AG04450 (cell line): ENCODE data around the gene TAF1B. TPM values are rescaled to one million over a fixed set of nuclear protein-coding genes. Genes with fewer than 3 reads are reported as not detected.

Experiments used
- CTCF ChIA-PET: fragments of 300-600, 350-600 bp; formaldehyde crosslinking; extraction: SDS; loops from one replicate; lab custom pipeline; 2022; ENCODE audit warnings: antibody characterized with exemption, inconsistent platforms; lab: Charles Lee
- POLR2A ChIA-PET: fragments of 350-600 bp; formaldehyde crosslinking; extraction: SDS; loops from one replicate; lab custom pipeline; 2021; ENCODE audit warnings: antibody characterized with exemption, inconsistent platforms; lab: Yijun Ruan, JAX
- DNase-seq: peaks from one replicate; pipeline ENCODE4 v3.0.0-alpha.2; 2011; ENCODE audit warnings: low read depth, low spot score
- H3K27ac ChIP-seq: one replicate; pipeline ENCODE4 v1.5.1; 2012; ENCODE audit warnings: low read depth, low read length, control low read depth
- H3K27me3 ChIP-seq: one replicate; pipeline ENCODE4 v1.6.0; 2012; ENCODE audit warnings: low read length; ENCODE audit not compliant: control insufficient read depth, insufficient read depth
- H3K4me3 ChIP-seq: 2 replicates; pipeline ENCODE4 v1.5.1; 2011; ENCODE audit warnings: mild to moderate bottlenecking, low read depth, low read length, control low read depth
- H3K9me3 ChIP-seq: 2 replicates; pipeline ENCODE4 v1.5.1; 2012; ENCODE audit warnings: low read length; ENCODE audit not compliant: control insufficient read depth, insufficient read depth
- polyA plus RNA-seq: library from polyadenylated mRNA; depleted of rRNA; stranded (reverse); fragments of >200 nt; gene quantifications from 2 replicates; pipeline ENCODE4 v1.2.3, GENCODE V29; 2011
- TF ChIP-seq, protein P1 (sequence below): IDR thresholded peaks from 2 replicates; pipeline ENCODE4 v1.5.1; 2011; ENCODE audit warnings: low read depth, low read length, control low read depth, inconsistent platforms

TAF1B gene
- polyA plus RNA-seq, 1 experiment = 25.8 TPM

DNA sequence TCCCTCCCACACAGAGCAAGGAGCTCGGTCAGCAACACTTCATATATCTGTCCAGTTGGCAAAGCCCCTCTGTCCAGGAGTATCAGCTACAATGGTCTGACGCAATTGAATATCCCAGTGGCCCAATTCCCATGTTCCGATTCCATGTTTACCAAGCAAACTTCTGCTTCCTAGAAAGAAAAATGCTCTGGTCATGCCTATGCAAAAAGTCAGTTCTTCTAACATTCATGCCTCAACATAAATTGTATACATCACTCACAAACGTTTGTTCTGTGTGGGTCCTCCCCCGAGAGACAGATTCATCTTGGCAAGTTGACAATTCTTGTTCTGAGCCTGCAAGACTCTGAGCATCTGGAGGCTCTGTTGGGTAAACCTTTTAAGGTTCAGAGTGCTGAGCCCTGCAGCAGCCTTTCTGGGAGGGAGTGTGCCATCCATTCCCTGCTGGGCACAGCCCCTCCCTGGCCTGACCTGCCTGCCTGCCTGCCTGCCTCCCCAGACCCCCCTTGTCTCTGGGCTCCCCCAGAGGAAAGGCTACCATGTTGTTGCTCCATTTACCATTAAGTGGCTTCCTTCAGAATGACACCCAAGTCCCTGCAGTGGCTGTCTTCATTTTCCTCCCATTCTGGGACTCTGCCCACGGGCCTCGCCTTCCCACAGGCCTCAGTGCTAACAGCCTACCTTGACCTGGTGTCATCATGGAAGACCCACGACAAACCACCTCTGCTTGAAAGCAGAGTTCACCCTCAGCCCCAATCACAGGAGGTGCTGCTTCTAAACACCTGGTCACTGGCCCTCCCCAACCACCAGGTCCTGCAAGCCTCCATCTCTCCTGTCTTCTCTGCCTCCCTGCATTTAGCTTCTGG lies 37.6 kb upstream of the TAF1B start:
- Histone ChIP-seq H3K4me3 (no peak overlapping the region), H3K27me3 (no peaks in the 10 kb centered on the region), H3K9me3 (no peaks in the 10 kb centered on the region; the same call in 1 of the 2 replicates), H3K27ac (no peak overlapping the region)
- ChIA-PET POLR2A (no interaction called here), CTCF (interaction anchor here (1.2 to 8.5 kb wide), 3 partner anchors 8 to 244 kb away, joined by 3 to 66 read pairs (median 3); no protein-coding TSS in a partner anchor)
- TF ChIP-seq, protein P1, sequence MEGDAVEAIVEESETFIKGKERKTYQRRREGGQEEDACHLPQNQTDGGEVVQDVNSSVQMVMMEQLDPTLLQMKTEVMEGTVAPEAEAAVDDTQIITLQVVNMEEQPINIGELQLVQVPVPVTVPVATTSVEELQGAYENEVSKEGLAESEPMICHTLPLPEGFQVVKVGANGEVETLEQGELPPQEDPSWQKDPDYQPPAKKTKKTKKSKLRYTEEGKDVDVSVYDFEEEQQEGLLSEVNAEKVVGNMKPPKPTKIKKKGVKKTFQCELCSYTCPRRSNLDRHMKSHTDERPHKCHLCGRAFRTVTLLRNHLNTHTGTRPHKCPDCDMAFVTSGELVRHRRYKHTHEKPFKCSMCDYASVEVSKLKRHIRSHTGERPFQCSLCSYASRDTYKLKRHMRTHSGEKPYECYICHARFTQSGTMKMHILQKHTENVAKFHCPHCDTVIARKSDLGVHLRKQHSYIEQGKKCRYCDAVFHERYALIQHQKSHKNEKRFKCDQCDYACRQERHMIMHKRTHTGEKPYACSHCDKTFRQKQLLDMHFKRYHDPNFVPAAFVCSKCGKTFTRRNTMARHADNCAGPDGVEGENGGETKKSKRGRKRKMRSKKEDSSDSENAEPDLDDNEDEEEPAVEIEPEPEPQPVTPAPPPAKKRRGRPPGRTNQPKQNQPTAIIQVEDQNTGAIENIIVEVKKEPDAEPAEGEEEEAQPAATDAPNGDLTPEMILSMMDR = no peak
- peak; percentile 85 for DNase-seq

DNA sequence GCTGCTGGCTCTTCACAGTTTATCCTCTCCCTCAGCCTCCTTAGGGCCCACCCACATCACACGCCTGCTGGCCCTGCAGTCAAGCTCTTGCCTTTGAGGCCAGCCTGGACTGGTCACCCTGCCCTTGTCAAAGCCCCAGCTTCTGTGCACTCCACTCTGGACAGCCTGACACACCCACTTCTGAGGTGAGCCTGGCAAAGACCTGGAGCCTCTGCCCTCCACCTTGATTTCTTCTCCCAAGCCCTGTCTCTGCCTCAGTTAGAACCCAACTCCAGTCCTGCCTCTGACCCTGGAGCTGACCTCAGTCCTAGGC lies 37.0 kb upstream of the TAF1B start:
- CTCF ChIA-PET = interaction anchor here (8.5 kb wide), 1 partner anchor 7 kb away, joined by 66 read pairs; no protein-coding TSS in a partner anchor
- POLR2A ChIA-PET = no interaction called here
- DNase-seq = no peak

DNA sequence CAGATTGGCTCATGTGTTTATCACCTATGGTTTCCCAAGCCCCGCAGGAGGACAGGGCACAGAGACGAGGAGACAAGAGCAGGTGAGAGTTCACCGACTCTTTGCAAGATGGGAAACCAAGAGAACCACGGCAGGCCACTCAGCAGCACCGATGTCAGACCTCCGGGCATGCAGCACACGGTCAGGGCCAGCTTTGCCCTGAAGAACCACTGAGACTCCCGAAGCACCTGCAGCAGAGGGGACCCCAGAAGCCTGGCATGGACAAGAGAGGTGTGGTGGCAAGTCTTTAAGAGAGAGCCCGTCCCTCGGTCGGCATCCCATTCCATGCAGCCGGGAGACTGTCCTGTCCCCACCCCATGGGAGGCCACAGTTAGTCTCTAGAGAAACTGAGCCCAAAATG lies 36.6 kb upstream of the TAF1B start:
- H3K27ac ChIP-seq = no peak overlapping the region
- no peaks in the 10 kb centered on the region; the same call in 1 of the 2 replicates for H3K9me3 ChIP-seq
- H3K27me3 ChIP-seq = no peaks in the 10 kb centered on the region
- no peak for DNase-seq
- ChIA-PET CTCF (interaction anchor here (0.8 to 8.5 kb wide), 2 partner anchors 7 to 242 kb away, joined by 4 to 66 read pairs; no protein-coding TSS in a partner anchor), POLR2A (no interaction called here)
- no peak overlapping the region for H3K4me3 ChIP-seq
- TF ChIP-seq, protein P1 = no peak

More for the DNA sequence above, 37.0 kb upstream of the TAF1B start:
- Histone ChIP-seq H3K27me3 (no peaks in the 10 kb centered on the region), H3K9me3 (no peaks in the 10 kb centered on the region; the same call in 1 of the 2 replicates), H3K4me3 (no peak overlapping the region), H3K27ac (no peak overlapping the region)
- TF ChIP-seq, protein P1 = no peak

DNA sequence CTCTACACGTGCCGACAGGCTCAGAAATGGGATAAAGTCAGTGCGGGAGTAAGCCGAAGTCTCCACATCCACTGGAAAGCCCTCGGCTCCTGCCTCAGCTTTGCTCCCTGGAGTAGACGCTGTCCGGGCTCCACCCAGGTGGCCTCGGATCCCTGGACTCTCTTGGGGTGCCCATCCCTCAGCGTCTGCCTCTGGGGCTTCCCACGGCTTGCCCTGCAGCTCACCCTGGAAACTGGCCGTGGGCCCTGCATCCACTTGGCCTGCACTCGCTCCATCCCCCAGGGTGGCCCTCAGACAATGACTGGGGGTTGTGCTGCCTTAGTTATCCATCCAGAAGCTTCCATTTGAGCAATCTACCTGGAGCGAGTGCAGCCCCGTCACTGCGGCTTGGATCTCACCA lies 36.2 kb upstream of the TAF1B start:
- Histone ChIP-seq H3K27ac (no peak overlapping the region), H3K4me3 (no peak overlapping the region), H3K9me3 (no peaks in the 10 kb centered on the region; the same call in 1 of the 2 replicates), H3K27me3 (no peaks in the 10 kb centered on the region)
- ChIA-PET POLR2A (no interaction called here), CTCF (interaction anchor here (0.8 to 8.5 kb wide), 2 partner anchors 7 to 241 kb away, joined by 4 to 66 read pairs; no protein-coding TSS in a partner anchor)
- no peak for DNase-seq
- TF ChIP-seq, protein P1 = no peak
